DMS53 treated with DMSO at 0.1 percent for 48 hours (cell line): ENCODE data around the gene KIAA1217.
A peak's percentile ranks its signal among the peaks of the same experiment; 100 is the strongest.

Experiments
- DNase-seq: peaks from one replicate; lab custom pipeline; 2025; ENCODE audit not compliant: unreplicated experiment; lab: John Stamatoyannopoulos, UW

The KIAA1217 gene

DNA sequence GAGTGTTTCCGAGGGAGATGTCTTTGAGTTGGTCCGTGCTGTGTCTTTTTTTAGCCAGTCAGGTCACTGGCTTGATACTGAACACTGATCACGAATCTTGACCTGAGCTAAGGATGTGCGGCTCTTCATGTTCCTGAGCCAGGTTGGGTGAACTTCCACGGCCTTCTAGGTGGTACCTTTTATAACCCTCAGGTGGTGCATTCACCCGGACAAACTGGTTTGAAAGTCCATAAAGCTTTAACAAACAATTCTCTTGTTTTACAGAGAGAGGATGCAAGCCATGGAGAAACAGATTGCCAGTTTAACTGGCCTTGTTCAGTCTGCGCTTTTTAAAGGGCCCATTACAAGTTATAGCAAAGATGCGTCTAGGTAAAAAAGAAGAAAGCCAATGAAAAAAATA lies 285.3 kb downstream of the KIAA1217 start:
- no peak for DNase-seq

DNA sequence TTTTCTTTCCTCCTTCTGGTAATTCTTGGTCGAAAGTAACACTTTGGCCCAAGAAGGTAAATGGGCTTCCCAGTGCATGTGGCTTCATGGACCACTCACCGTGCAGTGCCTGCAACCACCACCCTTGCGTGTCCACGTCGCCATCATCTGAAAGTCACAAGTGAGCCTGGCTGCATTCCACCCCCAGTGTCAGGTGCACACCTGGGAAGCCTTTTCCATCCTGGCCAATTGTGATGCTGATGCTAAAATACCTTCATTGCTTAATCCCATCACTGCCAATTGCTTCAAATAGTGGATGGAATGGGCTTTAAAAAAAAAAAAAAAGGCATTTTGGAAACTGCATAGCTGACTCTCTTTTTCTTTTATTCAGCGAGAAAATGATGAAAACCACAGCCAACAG lies 285.8 kb downstream of the KIAA1217 start:
- DNase-seq: no peak

DNA sequence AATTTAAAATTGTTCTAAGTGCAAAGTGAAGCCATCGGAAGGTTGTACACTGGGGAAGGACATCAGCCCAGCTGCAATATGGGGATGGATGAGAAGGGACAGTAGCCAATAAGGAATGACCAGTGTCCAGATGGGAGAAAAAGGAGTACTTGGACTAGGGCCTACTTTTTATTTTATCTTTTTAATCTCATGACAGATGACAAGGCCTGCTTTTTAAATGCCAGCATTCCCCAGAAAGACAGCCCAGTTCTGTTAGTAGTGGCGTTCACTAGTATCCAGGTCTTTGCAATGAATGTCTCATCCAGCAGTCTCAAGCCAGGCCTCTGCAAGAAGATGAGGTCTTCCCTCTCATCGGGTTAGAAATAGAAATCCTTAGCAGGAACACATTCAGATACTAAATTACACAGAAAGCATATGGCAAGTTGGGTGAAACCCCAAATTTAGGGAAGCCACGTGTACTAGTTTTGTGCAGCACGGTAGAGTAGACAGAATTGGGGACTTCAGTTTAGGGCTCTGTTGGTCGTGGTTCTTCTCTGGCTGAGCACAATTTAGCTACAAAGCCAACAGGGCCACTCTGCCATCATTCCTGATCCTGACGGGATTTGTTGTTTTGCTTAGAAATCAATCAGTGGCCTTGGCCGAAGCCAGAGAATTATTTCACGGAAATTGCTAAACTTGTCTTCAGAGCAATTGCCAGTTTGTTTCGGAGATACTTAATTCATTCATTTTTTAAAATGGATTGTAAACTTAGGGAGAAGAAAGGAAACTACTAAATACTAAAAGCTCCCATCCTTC lies 286.9 kb downstream of the KIAA1217 start:
- no peak for DNase-seq

DNA sequence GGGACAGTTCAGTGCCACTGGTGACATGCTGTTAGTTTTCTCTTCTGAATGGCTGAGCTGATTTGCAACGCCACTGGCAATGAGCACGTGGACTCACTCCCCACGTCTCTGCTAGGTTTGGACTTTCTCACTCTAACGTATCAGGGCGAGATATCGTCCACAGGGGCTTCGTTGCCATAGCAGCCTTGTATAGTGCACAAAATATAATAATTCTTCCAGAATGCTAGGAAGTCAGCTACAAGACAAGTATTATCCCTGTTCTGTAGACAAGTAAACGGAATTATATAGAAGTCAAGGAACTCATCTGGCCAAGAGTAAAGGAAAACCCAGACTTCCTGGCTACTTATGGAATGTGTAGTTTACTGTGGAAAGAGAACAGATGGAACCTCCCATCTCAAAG lies 288.0 kb downstream of the KIAA1217 start:
- DNase-seq: no peak

DNA sequence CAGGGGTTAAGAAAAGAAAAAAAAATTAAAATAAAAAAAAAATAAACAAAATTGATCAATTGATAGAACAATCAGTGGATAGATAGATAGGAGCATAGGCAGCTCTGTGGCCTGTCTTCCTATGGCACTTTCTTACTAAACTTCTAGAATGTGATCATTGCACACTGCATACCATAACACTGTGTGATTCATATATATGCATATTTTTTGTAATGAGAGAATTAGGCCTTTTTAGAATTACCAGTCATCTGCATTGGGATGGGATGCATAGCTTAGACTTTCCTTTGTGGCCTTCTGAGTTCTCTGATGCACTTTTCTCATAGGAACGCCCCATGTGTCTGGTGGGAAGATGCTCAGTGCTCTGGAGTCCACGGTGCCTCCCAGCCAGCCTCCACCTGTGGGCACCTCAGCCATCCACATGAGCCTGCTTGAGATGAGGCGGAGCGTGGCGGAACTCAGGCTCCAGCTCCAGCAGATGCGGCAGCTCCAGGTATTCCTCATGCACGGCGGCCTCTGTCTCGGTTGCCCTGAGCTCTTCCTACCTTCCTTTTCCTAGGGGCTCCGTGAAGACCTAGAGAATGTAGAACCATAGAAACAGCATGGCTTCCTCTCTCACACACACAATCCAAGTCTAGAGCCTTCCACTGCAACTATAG lies 292.2 kb downstream of the KIAA1217 start:
- no peak for DNase-seq

DNA sequence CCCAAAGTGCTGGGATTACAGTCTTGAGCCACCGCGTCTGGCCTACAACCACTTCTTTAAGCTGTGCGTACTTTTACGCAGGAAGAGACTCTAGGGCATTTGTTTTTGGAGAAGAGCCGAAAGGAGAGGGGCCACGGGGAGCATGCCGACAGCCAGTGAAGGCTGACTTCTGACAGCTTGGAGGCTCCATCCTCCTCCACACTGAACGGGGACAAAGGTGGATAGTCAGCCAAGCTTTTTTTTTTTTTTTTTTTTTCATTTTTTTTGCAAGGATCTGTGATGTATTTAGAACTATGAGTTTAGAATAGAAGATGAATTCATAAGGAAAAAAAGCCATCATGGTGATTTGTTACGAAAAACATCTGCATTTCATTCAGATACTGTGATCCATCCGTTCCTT lies 293.1 kb downstream of the KIAA1217 start:
- DNase-seq: no peak

DNA sequence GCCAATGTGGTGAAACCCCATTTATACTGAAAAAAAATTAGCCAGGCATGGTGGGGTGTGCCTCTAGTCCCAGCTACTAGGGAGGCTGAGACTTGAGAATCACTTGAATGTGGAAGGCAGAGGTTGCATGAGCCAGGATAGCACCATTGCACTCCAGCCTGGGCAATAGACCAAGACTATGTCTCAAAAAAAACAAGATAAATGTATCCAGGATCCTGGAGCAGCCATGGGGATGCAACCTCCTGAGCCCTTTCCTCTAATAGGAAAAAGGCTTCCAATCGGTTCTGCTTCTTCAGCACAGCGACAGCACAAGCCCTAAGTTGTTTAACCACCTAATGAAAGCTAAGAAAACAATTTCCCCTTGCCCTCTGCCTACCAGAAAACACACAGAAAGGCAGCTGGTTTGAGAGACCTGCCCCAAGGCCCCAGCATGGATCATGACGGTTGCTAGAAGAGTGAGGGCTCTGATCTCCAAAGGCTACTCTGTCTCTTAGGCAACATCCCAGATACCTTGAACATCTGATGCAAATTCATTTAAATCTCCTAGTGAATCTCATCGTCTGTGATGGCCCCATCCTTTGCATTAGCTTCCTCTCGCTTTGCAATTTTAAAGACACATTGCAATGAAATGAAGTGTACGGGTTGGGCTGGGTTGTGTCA lies 294.0 kb downstream of the KIAA1217 start:
- no peak for DNase-seq

DNA sequence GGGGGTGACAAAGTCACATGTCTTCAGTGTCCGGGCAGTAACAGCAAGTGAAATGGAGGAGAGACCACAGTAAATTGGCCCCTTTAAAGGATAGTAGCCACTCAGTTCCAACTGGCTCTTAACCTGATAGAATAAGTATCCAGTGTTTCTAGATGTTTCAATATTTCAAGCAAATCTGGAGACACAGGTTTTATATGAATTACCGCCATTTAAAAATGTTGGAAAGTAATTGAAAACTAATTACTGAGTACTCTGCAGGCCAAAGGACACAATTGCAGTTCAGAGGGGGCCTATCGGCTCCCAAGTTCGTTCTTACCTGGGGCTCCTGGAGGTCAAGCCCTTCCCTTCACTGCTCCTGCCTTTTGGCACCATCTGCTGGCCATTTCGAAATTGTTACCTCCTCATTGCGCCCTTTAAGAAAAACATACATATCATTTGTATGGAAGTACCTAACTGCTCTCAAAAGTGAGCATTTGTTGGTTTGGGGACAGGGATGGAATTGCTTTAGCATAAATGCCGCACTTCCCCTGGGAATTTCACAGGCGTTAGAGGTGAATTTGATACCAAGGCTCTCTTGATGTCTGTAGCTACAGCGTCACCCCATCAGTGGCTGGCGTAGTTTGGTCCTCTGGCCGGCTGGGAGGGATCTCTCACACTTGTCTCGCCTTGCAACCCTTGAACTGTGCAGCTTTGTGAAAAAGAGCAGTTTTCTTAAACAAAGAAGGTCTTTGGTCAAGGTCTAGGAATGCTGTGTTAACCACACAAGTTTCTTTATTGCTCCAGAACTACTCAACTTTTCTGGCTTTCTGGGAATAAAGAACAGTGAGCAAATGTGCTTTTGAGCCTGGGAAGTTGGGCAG lies 294.8 kb downstream of the KIAA1217 start:
- peak; percentile 56 for DNase-seq

DNA sequence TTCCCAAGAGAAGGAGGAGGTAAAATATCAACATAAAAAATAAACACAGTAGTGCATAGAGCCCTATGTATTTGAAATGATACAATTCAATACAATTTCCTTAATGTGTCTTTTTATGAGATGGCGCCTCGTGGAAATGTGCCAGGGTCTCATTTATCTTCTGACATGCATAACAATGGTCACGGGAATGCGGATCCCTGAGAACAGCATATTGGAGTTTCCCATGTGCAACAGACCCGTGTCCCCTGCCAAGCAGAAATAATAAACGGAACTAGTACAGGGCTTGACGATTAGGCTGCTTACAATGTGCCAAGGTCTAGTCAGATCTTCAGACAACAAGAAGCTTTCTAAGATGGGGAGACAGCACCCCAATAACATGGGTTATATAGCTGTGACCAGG lies 296.8 kb downstream of the KIAA1217 start:
- no peak for DNase-seq

DNA sequence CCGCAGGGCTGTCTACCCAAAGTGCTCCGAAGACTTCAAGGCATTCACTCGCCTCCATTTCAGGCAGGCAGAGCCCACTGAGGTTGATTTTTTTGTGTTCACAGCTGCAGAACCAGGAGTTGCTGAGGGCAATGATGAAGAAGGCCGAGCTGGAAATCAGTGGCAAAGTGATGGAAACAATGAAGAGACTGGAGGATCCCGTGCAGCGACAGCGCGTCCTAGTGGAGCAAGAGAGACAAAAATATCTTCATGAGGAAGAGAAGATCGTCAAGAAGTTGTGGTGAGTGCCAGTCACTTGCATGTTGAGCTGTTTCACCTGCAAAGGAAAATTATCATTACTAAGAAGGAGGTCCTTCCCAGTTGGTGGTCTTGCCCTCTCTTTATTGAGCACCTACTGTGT lies 304.2 kb downstream of the KIAA1217 start:
- DNase-seq: peak; percentile 0

DNA sequence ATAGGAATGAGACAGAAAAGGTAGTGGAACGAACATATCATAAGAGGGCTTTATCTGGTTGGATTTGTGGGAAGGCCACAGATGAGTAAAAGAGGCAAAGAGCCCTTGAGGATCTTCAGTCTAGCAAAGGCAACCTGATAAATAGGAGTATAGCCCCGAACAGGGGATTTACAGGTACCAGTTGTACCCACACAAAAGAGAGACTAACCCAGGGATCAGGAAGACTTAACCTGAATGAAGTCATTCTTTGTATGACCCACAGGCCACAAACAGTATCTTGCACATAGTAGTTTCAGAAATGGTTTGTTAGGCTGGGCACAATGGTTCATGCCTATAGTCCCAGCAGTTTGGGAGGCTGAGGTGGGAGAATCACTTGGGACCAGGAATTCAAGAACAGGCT lies 306.5 kb downstream of the KIAA1217 start:
- no peak for DNase-seq

DNA sequence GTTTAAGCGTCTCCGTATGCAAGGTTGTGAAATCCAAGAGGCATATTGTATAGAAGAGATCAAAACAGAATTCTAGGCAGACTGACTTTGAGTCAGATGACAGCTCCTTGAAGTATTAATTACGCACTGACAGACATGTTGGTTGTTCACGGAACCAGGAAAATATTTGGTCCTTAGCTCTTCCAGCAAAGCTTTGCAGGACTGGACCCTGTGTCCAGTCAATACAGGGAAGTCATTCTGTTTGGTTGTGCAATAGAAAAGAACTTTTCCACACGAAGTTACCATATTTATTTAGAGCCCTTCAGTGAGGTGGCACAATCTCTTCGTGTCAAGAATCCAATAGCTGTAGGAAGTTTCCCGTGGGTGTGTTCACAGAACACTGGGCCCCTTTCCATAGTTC lies 309.5 kb downstream of the KIAA1217 start:
- no peak for DNase-seq

DNA sequence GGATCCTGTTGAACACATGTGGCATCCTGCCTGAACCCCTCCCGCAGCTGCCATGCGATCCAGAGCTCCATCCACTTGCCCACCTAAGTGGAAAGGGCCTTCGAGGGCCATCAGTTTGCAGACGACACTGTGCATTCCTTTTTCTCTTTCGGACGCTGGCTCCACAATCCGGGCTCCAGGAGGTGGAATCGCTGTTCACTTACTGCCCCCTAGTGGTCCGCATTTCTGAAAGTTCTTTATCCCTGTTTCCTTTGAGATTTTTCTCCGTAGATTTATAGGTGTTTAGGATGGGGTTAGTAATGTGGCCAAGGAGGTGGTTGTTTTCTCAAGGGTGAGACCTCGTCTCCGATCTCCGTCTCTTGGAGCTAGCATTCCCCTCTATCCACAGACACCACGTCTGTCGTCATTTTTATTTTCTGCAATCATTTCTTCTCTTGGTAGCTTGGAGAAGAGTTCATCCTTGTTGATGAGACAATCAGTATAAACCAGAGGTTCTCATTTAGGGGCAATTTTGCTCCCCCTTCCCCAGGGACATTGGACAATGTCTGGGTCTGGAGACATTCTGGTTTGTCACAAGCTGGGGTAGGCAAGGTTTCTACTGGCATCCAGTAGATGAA lies 310.2 kb downstream of the KIAA1217 start:
- peak; percentile 64 for DNase-seq

DNA sequence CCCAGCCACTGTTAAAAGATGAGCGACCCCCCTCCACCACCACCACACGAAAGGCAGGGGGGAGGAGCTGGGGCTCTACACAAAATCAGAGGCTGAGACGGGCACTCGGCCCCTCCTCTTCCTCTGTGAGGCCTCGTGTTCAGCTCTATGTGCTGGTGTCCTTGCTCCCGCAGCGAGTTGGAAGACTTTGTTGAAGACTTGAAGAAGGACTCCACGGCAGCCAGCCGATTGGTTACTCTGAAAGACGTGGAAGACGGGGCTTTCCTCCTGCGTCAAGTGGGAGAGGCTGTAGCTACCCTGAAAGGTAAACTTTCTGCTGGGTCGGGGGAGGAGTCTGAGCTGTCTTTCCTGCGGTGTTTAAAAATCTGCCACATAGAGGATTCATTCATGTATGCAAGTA lies 311.0 kb downstream of the KIAA1217 start:
- no peak for DNase-seq

DNA sequence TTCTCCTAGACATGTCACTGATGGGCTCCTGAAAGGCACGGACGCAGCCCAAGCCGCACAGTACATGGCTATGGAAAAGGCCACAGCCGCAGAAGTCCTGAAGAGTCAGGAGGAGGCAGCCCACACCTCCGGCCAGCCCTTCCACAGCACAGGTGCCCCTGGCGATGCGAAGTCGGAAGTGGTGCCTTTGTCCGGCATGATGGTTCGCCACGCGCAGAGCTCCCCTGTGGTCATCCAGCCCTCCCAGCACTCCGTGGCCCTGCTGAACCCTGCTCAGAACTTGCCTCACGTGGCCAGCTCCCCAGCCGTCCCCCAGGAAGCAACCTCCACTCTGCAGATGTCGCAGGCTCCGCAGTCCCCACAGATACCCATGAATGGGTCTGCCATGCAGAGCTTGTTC lies 315.4 kb downstream of the KIAA1217 start:
- no peak for DNase-seq

DNA sequence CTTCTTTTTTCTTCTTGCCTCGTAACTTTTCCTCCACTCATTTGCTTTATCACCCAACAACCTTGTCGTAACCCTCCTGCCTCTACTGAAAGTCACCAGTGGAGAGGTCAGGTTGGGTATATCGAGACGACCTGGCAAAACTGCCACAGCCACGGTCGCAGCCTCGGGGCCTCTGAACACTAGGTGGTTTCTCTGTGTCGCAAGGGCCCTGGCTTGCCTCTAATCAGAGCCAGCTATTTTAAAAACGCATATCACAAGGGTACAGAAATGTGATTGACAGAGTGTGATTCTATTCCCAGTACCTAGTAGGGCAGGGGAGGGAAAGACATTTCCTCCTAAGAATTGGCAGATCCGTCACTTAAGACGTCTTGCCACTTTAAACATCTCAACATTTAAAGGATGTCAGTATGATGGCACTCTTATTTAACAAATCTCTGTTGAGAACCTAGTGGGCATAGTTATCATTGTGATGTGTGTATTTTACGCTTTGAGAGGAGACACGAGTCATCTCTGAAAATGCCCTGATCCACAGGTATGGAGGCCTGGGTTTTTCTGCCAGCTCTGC lies 317.2 kb downstream of the KIAA1217 start:
- no peak for DNase-seq

DNA sequence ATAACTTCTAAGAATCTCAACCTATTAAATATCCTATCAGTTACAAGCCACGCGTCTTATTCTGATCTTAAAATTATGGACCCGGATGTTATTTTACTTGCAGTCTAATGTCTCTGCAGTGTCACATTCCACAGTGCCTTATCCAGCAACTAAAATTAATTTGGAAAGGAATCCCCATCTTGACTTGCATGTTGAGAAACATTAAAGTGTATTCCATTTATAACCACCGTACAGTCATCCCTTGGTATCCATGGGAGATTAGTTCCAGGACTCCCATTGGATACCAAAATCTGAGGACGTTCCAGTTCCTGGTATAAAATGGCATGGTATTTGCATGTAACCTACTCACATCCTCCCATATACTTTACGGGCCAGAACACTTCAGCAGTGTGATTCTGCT lies 320.0 kb downstream of the KIAA1217 start:
- DNase-seq: no peak

DNA sequence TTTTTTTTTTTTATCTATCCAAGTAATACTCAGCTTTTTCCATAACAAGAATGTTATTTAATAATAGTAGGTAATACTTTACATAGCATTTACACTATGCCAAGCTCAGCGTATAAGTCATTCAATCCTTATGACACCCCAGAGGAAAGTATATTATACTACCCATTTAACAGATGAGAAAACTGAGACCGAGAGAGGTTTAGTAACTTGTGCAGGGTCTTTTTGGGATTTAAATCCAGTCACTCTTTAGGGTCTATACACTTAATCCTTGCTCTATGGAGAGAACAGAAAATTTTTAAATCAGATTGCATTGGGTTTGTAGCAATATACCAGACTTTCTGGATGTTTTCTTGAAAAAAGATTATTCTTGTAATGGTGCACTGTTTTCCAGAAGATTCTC lies 322.5 kb downstream of the KIAA1217 start:
- DNase-seq: no peak

DNA sequence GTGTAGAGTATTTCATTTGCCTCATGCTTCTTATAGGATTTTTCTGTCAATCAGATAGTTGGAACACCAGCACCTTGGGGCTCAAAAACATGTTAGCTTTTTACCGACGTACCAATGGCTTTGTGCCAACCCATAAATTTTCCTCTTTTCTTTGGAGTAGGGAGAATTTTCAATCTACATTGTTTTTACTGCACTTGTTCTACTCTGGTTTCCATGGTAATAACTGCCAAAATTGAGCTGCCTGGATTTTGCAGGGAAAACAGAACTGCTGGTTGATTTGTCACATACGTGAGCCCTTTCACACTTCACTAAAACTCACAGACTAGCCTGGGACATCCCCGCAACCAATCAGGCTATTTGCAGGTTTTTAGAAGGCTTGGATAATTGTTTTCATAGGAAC lies 325.0 kb downstream of the KIAA1217 start:
- no peak for DNase-seq

DNA sequence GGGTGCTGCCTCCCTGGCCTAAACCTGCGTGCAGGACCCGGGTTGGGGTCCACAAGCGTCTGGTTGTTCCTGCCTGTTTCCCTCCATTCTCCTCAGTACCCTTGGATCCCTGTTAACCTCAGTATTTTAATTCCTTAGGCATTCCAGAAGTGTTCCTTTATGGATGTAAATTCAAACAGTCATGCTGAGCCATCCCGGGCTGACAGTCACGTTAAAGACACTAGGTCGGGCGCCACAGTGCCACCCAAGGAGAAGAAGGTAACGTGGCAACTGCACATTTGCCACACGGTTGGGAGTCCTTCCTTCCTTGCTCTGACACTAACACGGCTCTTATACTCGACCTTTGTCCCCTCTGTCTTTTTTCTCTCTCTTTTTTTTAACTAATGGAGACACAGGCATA lies 327.7 kb downstream of the KIAA1217 start:
- no peak for DNase-seq
